ENCODE results near the gene E2F2. TPM values are rescaled to one million over a fixed set of nuclear protein-coding genes. Genes with fewer than 3 reads are reported as not detected.

Gene E2F2
- total RNA-seq, 1 donor from 2014 or later, result 6.2 TPM

DNA sequence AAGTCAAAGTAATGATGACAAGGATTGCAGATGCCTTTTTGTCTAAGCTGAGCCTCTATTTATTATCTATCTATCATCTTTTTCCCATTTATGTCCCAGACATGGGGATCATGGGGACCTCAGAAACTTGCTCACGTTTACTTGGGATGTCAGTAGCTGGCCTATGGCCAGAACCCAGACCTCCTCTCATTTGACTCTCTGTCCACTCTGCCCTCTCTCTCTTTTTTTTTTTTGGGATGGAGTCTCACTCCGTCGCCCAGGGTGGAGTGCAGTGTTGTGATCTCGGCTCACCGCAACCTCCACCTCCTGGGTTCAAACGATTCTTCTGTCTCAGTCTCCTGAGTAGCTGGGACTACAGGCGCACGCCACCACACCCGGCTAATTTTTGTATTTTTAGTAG is 32.0 kb upstream of the E2F2 start:
- DNase-seq, result no peak

- DNase-seq, result peak; percentile 99
These were observed 31.3 kb upstream of the E2F2 start for GRCh38 chr1:23562137-23562876.

DNA sequence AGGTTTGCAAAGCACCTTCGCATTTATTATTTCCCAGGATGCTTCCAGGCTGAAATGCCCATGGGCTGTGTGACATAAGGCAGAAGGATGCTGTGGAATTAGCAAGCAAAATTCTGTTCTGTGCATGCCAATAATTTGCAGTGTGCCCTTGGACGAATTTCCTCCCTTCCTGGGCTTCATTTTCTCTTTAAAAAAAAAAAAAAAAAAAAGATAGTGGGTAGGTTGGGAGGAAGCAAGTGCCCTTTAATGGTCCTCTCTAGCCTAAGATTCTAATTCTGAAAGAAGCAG is 30.7 kb upstream of the E2F2 start:
- no peak for DNase-seq

DNA sequence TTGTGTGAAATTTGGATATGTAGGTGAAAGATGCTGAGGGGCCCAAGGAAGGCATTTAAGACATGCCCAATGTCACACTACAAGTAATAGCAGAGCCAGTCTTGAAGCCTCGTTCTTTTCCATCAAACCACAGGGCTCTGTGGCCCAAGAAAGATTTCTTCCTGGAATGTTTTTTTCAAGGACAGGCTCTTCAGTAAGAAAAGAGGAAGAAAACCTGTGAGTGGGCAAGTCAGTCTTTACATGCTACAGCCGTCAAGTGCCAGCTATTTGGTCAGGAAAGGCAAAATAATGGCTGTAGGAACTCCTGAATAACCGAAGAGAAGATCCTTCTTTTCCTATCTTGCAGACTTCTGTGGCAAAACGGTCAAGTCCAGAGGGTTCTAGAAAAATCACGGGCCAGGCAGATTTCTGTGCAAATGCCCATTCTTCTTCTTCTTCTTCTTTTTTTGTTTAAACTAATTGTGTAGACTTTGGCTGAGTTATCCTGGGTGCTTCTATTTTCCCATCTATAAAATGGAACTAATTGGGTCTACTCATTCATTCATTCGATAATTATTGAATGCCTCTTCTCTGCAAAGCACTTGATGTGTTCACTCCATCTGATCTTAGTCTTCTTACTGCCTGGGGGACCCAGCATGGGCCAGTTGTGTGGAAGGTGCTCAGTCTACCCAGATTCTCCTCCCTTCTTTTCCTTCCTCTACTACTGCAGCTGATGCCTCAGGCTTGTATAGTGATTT is 30.2 kb upstream of the E2F2 start:
- DNase-seq, result no peak

DNA sequence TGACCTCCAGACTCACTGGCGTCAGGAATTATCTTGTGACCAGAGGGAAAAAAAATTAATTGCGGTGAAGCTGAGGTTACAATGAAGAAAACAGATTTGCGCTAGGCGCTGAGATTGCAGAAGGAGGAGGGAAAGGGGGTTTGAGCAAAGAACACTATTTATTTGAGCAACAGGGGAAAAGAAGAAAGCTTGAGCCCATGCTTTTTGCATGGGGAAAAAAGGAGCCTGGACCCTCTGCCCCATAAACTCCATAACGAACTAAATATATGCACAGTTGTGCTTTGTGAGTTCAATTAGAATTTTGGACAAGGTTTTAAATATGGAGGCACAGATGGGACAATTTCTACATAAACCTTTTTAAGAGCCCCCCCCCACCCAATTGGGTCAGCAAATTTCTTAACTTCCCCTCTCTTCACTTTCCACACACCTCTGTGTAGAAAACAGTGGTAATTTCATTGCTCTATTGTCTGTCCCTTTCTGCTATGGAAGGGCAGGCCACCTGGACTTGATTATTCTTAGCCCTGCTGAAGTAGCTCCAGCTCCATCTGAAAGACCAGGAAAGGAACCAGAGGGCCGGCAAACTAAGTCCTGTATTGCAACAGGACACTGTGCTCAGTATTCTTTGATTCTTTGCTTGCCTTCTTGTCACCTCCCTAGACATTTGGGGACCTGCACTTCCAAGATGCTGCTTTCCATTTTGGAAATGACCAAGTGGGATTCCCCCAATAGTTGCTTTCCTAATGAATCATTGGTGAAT is 29.1 kb upstream of the E2F2 start:
- DNase-seq, result no peak

GRCh38 chr1:23559136-23559984 is 28.3 kb upstream of the E2F2 start, which contains the start of gene ID3:
ID3 (minus strand) TSS chr1:23559501; CDS start chr1:23559426, 75 bp downstream.
- peak; percentile 98 for DNase-seq

- no peak for DNase-seq
These were observed 27.8 kb upstream of the E2F2 start for GRCh38 chr1:23558872-23559135.

GRCh38 chr1:23558140-23558871 is 27.3 kb upstream of the E2F2 start:
- peak; percentile 85 for DNase-seq

- DNase-seq, result no peak
These were observed 26.6 kb upstream of the E2F2 start for GRCh38 chr1:23557471-23558124.

- DNase-seq, result no peak
These were observed 25.8 kb upstream of the E2F2 start for GRCh38 chr1:23556635-23557470.

DNA sequence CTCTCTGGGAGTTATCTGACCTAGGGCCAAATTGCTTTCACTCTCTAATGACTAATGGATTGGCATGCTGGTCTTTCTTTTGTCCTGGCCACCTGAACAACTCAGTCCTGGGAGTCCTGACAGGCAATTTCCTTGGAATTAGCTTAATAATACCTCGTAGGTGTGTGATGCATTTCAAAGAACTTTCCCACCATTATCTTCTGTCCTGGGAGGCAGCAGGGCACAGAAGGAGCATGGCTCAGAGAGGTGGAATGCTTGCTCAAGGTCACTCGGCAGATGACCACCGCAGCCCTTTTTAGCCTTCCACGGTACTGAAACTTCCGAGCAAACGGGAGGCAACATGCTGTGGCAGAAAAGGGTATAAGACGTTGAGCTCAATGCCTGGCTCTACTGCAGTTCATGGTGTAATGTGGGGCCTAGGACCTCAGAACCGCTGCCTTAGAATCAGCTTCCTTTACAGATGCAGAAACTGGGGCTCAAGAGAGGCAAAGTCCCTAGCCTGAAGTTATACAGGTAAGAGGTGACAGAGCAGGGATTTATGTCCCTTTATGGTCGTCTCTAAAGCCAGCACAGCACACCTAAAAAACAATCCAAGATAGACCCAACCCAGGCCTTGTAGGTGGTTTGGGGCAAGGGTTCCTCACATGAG is 25.1 kb upstream of the E2F2 start:
- DNase-seq, result no peak

GRCh38 chr1:23555270-23555985 is 24.4 kb upstream of the E2F2 start:
- no peak for DNase-seq

GRCh38 chr1:23554481-23555269 is 23.6 kb upstream of the E2F2 start:
- peak; percentile 93 for DNase-seq

DNA sequence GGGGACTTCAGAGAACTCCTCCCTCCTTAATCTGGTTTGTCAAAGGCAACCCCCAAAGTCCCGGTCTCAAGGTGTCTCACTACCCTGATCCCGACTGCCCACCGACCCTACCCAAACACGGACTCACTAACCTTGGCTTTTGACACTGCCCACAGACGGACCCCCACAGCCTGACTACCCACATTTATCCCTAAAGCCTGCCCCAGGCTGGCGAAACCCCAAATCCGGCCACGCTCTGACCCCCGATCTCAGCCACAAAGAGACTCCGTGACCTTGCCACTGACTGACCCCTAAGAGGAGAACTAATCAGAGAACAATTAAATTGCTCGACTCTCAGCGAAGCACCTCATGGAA is 23.1 kb upstream of the E2F2 start:
- no peak for DNase-seq

- no peak for DNase-seq
These were observed 22.4 kb upstream of the E2F2 start for GRCh38 chr1:23553231-23554126.

DNA sequence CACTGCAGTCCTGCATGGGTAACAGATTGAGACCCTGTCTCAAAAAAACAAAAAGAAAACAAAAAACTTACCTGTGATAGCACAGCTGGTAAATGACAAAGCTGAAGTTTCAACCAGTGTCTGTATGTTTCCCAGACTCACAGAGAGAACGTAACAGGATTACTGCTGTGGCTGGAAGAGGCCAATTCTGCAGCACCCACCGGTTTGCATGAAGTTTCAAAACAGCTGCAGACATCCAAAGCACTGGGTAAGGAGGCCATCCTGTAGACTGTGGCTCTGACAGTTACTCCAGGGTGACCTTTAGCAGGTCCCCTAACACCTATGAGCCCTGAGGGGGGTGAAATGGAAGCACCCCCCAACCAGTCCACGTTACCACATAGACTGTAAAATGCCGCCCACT is 20.8 kb upstream of the E2F2 start:
- DNase-seq, result no peak

GRCh38 chr1:23548704-23549143 is 17.7 kb upstream of the E2F2 start:
- no peak for DNase-seq
